Left hindlimb (tissue), 1 donor: ENCODE data around the gene HTR7.

Experiments
- DNase-seq: peaks from one replicate; pipeline ENCODE4 v3.0.0-alpha.2; 2018

Gene HTR7

DNA sequence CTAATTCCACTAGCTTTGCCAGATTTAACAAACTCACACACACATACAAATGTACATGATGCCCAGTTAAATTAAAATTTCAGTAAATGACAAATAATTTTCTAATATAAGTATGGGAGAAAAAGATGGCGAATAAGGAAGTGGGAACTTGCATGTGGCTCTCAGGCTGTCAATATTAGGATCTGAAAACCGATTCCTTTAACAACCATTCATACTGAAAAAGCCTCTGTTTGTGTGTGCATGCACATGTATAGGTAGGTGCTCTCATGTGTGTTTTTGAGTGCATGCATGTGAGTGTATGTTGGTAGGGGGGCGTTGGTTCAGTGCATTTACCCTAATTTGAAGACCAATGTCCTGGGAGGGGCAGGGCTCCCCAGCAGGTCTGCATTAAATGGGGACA, 125.3 kb downstream of the HTR7 start:
- no peak for DNase-seq

DNA sequence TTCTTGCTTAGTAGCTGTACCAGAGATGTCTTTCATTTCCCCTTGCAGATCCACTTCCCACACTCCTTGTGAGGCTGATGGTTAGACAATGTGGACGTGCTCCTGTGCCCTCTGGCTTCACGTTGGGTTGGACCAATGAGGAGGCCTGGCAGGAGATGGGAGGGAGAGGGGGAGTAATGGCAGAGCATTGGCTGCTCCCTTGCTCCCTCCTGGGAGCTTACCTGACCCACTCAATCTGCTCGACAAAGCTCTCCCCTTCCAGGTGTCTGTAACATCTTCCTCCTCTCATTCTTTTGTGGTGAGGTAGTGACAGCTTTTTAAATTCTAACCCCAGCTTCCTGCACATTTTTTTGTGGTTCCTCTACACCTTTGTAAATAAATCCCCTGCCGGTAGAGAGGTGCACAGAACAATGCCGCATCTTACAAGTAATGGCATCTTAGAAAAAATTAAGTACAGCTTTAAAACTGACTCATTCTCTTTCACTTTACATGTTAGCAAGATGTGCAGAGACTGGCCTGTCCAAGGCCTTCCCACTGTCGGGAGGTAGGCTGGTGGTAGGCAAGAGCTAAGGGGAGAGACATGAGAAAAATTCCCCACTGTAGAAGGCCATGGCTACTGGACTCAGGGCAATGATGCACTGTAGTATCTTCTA, 134.3 kb downstream of the HTR7 start:
- no peak for DNase-seq

DNA sequence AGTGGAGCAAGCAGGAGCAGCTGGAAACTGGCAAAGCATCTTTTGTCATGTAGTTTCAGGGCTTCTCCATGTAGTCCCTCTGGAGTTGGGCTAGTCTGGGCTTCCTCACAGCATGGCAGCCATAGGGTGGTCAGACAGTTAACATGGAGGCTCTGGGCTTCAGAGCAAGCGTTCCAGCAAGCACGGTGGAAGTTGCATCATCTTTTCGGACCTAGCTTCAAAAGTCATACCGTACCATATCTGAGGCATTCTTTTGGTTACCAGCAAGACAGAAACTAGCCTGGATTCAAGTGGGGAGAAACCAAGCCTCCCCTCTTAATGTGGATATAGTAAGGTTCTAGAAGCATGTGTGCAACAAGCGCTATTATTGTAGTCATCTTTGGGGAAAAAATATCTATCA, 135.0 kb downstream of the HTR7 start:
- no peak for DNase-seq

DNA sequence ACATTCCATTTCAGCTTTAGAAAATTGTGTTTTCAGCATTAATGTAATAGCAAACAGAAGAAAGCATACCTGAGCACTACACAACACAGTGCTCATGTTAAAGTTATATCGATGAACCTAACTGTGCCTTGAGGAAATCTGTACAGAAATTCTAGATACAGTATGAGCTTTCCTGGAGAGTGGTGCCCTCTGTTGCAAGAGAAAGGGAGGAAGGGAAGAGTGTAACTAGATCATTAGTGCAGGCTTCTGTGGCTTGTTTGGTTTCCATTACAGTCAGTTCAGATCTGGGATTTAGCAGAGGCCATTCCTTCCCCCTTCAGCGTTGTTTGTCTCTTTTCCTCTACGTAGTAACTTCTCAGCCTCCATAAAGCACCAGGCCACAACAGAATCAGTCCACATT, 139.7 kb downstream of the HTR7 start:
- no peak for DNase-seq

DNA sequence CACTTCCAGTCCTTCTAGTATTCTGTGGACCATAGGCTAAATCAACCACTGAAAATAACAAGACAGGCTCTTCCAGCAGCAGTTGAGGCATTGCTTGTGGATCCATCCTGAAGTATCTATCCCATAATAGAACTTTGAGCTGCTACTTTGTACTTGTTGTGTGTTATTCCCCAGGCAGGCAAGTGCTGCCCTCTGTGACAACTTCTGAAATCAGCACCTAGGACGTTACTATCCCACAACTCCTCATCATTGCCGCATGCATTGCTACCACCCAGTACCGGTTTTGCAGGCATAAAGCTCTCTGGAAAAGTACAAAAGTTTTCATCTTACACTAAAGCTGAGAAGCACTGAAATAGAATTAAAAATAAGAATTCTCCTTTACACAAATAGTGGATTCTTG, 145.3 kb downstream of the HTR7 start:
- no peak for DNase-seq

DNA sequence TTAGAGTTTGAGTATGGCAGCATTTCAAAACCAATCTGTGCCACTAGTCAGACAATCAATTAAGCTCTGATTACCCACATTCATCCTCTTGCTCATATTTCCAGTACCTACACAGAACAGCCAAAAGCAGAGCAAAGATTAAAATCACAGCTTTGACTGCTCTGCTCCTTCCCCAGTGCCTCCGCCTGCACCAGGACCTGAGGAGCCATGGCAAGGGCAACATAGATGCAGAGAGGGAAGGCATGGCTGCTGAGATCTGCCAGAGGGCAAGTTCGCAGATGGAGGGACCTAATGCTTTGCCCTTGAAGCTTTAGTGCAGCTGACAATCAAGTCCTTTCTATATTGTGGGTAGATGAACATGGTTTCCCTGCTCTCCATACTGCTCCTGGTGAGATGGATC, 148.1 kb downstream of the HTR7 start:
- no peak for DNase-seq

DNA sequence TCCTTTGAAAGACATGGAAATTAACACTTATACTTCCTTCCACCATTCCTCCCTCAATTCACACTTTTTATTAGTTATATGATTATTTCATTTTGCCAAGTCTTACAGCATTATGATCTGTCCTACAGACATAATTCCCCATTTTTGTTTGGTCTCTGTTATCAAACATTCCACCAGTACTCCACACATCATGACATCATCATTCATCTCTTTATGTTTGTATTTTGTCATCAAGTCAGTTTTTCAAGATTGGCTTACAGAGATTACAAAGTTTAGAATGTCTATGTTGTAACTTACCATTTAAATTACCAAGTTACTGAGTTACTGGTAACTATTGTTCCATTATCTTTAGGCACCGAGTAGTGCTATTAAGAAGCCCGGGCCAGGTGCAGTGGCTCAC, 150.2 kb downstream of the HTR7 start:
- no peak for DNase-seq

DNA sequence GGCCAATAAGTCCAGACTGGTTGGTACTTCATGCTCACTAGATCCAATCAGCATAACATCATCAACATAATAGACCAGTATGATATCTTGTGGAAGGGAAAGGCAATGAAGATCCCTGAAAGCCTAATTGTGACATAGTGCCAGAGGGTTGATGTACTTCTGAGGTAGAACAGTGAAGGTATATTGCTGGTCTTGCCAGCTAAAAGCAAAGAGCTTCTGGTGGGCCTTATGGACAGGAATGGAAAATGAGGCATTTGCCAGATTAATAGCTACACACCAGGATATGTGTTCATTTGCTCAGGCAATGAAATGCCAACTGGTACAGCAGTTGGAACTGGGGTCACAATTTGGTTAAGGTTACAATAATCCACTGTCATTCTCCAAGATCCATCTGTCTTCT, 156.4 kb downstream of the HTR7 start:
- no peak for DNase-seq

DNA sequence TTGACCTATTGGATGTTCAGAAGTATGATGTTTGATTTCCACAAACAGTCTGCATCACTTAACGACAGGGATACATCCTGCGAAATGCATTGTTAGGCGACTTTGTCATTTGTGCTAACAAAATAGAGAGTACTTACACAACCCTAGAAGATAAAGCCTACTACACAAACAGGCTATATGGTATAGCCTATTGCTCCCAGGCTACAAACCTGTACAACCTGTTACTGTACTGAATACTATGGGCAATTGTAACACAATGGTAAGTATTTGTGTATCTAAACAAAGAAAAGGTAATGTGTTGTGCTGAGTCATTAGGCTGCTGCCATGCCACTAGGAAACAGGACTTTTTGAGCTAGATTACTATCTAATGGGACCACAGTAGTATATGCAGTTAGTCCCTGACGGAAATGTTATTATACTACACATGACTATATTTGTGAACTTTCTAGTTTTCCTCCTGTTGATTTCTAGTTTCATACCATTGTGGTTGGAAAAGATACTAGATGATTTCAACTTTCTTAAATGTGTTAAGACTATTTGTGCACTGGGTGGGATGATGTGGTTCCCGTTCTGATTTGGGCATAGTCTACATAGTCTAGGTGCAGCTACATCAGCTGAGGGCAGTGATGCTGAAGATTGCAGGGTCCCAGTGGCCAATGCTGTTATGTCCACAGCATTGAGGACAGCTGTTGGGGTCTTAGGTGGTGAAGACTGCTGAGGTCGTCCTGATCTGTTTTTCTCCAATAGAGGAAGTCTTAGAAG, 161.7 kb downstream of the HTR7 start:
- no peak for DNase-seq
